HepG2 (cell line): ENCODE measurements around the gene OR10P1. TPM values are rescaled to one million over a fixed set of nuclear protein-coding genes. Genes with fewer than 3 reads are reported as not detected.

Experiments
- NCOA2 ChIP-seq: sonication (generic); formaldehyde crosslinking; IDR thresholded peaks from 2 replicates; pipeline ENCODE4 v1.8.0; 2022; ENCODE audit warnings: inconsistent platforms
- ZBTB39 ChIP-seq: sonication (generic); formaldehyde crosslinking; IDR thresholded peaks from 2 replicates; pipeline ENCODE4 v1.5.0; 2020; ENCODE audit warnings: missing genetic modification reagents
- ZHX2 ChIP-seq, 2 experiments: sonication (generic) in 1 of 2; formaldehyde crosslinking in 1 of 2; IDR thresholded peaks; 2 replicates each; pipeline versions ENCODE4 v1.6.1 to v1.9.0; 2014 to 2022; ENCODE audit warnings: antibody characterized with exemption in 1 of 2, borderline replicate concordance in 1 of 2, inconsistent platforms in 1 of 2, low read depth in 1 of 2, missing genetic modification reagents in 1 of 2
- ZNF564 ChIP-seq: sonication (generic); formaldehyde crosslinking; IDR thresholded peaks from 2 replicates; pipeline ENCODE4 v1.8.1; 2023; ENCODE audit warnings: mild to moderate bottlenecking, missing genetic modification reagents
- ZNF713 ChIP-seq: sonication (generic); formaldehyde crosslinking; IDR thresholded peaks from 2 replicates; pipeline ENCODE4 v1.4.0; 2020; ENCODE audit warnings: mild to moderate bottlenecking, missing genetic modification reagents
- polyA plus RNA-seq, 8 experiments: library from polyadenylated mRNA; depleted of rRNA in 3 of 8; stranded (reverse) in 7 of 8; unstranded in 1 of 8; fragments of >200 nt; fragmentation: Illumina TruSeq in 4 of 8; extraction: Trizol in 4 of 8; gene quantifications; 2 replicates each; pipeline versions ENCODE4 v1.2.1 to v1.2.3, GENCODE V29; 2011 to 2016; ENCODE audit warnings: low read depth in 4 of 8, missing spikeins in 1 of 8, mixed read lengths in 1 of 8; ENCODE audit not compliant: insufficient read depth in 1 of 8
- total RNA-seq, 5 experiments: library from RNA; depleted of rRNA; stranded (reverse); fragments of >200 nt; fragmentation: Illumina TruSeq; extraction: Trizol; gene quantifications; 2 replicates each; pipeline ENCODE4 v1.2.3, GENCODE V29; 2016; ENCODE audit warnings: low read depth in 1 of 5

Gene OR10P1
- total and polyA plus RNA-seq, 2 of the 13 experiments (the other 11 are each of a cell fraction or from before 2014, with no cell fraction given), result not detected

GRCh38 chr12:55683676-55684075 lies 47.0 kb downstream of the OR10P1 start (continued):
- no peak for TF ChIP-seq ZHX2 (IDR thresholded peaks at IDR 0.05; ENCODE audit: low read depth)
- no peak for TF ChIP-seq ZHX2 (CRISPR knock-in tag; IDR thresholded peaks at IDR 0.05; ENCODE audit: borderline replicate concordance)
- TF ChIP-seq ZBTB39 (CRISPR knock-in tag), result no peak
- TF ChIP-seq ZNF713, result no peak
- no peak for TF ChIP-seq NCOA2 (CRISPR knock-in tag)
- no peak for TF ChIP-seq ZNF564 (CRISPR knock-in tag)
